PC-9 (cell line): ENCODE measurements around the gene MORF4L2.
"Not testable (repeated sequence)": the region's sequence is repeated elsewhere in the genome, so short reads cannot be mapped to it uniquely, and the experiment has no call there.

Experiments
- EZH2 ChIP-seq: fragments of 200-600 bp; sonication (generic); IDR thresholded peaks from 2 replicates; pipeline ENCODE4 v1.8.0; 2017; ENCODE audit warnings: antibody characterized with exemption, low read depth
- TF ChIP-seq, protein P1 (sequence below): fragments of 200-600 bp; sonication (generic); conservative IDR thresholded peaks from 2 replicates; pipeline ENCODE4 v1.6.1; 2017; ENCODE audit warnings: mixed run types, antibody characterized with exemption, mild to moderate bottlenecking, moderate library complexity

DNA sequence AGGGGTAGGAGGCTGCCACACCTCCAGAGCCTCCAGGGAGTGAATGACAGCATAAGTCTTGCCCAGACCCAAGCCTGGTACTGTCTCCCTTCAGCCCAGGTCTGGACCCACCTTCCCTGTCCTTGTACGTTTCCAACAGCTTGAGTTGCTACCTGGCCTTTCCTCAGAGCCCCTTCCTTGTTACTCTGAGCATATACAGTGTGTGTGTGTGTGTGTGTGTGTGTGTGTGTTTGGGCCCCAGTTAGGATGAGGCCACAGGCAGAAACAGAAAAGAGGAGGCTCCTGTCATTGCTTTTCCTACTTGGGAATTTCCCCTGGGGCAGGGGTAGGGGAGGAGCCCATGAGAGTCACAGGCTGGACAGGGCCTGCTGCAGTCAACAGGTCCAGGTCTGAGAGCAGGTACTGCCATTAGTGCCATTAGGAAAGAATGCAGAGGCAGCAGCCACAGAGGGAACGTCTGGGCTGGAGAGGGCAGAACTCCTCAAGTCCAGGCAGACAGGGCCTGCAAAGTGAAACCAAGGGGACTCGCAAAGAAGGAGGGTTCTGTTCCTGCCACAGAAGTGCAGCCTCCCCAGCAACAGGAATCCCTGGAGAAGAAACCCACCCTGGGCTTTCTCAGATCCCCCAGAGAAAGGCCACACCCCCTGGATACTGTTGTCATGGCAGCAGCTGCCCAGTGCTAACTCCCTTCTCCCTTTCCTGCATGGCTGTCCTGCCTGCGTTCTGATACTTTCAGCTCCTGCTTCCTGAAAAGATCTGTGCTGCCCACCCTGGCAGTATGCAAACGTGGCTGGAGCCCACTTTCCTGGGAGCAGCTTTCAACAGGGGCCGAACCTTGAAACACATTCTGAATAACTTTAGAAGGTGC is 47.8 kb downstream of the MORF4L2 start:
- TF ChIP-seq, protein P1, sequence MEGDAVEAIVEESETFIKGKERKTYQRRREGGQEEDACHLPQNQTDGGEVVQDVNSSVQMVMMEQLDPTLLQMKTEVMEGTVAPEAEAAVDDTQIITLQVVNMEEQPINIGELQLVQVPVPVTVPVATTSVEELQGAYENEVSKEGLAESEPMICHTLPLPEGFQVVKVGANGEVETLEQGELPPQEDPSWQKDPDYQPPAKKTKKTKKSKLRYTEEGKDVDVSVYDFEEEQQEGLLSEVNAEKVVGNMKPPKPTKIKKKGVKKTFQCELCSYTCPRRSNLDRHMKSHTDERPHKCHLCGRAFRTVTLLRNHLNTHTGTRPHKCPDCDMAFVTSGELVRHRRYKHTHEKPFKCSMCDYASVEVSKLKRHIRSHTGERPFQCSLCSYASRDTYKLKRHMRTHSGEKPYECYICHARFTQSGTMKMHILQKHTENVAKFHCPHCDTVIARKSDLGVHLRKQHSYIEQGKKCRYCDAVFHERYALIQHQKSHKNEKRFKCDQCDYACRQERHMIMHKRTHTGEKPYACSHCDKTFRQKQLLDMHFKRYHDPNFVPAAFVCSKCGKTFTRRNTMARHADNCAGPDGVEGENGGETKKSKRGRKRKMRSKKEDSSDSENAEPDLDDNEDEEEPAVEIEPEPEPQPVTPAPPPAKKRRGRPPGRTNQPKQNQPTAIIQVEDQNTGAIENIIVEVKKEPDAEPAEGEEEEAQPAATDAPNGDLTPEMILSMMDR = not testable (repeated sequence)
- TF ChIP-seq EZH2 = not testable (repeated sequence)
